ENCODE data around the gene MAP1LC3B2.

Gene MAP1LC3B2

GRCh38 chr12:116592731-116593130, 33.5 kb downstream of the MAP1LC3B2 start:
- DNase-seq (ENCODE audit: low read depth in 1 of 2, low spot score in 1 of 2), result peak in 1 of 2 experiments; percentile 86
- Histone ChIP-seq H3K4me3 (replicated peaks; ENCODE audit: insufficient read depth, low read length) (no peak overlapping the region), H3K27me3 (ENCODE audit: insufficient read depth, poor library complexity, severe bottlenecking) (no peaks in the 10 kb centered on the region), H3K27ac (replicated peaks) (peak overlapping the region; percentile 84)
- no peak for TF ChIP-seq GABPA (IDR thresholded peaks at IDR 0.05; ENCODE audit: low read depth)
- no peak for TF ChIP-seq POLR2AphosphoS5 (IDR thresholded peaks at IDR 0.05; ENCODE audit: low read depth)
- no peak for TF ChIP-seq CTCF (IDR thresholded peaks at IDR 0.05; ENCODE audit: insufficient read depth, low read length)
- no peak for TF ChIP-seq SPI1 (IDR thresholded peaks at IDR 0.05; ENCODE audit: borderline replicate concordance, low read depth)
- no peak for TF ChIP-seq REST (IDR thresholded peaks at IDR 0.05; ENCODE audit: insufficient replicate concordance, low read depth)

GRCh38 chr12:116594325-116595038, 35.3 kb downstream of the MAP1LC3B2 start:
- H3K27me3 ChIP-seq (ENCODE audit: insufficient read depth, poor library complexity, severe bottlenecking), result no peaks in the 10 kb centered on the region
- TF ChIP-seq SPI1 (IDR thresholded peaks at IDR 0.05; ENCODE audit: borderline replicate concordance, low read depth), result peak; percentile 33; the same call in 1 of the 2 replicates
- no peak for TF ChIP-seq CTCF (IDR thresholded peaks at IDR 0.05; ENCODE audit: insufficient read depth, low read length)
- TF ChIP-seq POLR2AphosphoS5 (IDR thresholded peaks at IDR 0.05; ENCODE audit: low read depth), result peak; percentile 82
- peak; percentile 34 for TF ChIP-seq GABPA (IDR thresholded peaks at IDR 0.05; ENCODE audit: low read depth)
- peak; percentile 78 for TF ChIP-seq REST (IDR thresholded peaks at IDR 0.05; ENCODE audit: insufficient replicate concordance, low read depth)
- H3K4me3 ChIP-seq (replicated peaks; ENCODE audit: insufficient read depth, low read length), result no peak overlapping the region
- DNase-seq (ENCODE audit: low read depth in 1 of 2, low spot score in 1 of 2), result peak in 1 of 2 experiments; percentile 96
- H3K27ac ChIP-seq (replicated peaks), result peak overlapping the region; percentile 84

GRCh38 chr12:116595186-116595585, 36.0 kb downstream of the MAP1LC3B2 start:
- H3K27me3 ChIP-seq (ENCODE audit: insufficient read depth, poor library complexity, severe bottlenecking), result no peaks in the 10 kb centered on the region
- H3K27ac ChIP-seq (replicated peaks), result peak overlapping the region; percentile 84
- no peak for DNase-seq (ENCODE audit: low read depth in 1 of 2, low spot score in 1 of 2)

More at GRCh38 chr12:116595186-116595585, 36.0 kb downstream of the MAP1LC3B2 start:
- H3K4me3 ChIP-seq (replicated peaks; ENCODE audit: insufficient read depth, low read length), result no peak overlapping the region
- TF ChIP-seq GABPA (IDR thresholded peaks at IDR 0.05; ENCODE audit: low read depth) (no peak), POLR2AphosphoS5 (IDR thresholded peaks at IDR 0.05; ENCODE audit: low read depth) (no peak), CTCF (IDR thresholded peaks at IDR 0.05; ENCODE audit: insufficient read depth, low read length) (no peak), REST (IDR thresholded peaks at IDR 0.05; ENCODE audit: insufficient replicate concordance, low read depth) (no peak), SPI1 (IDR thresholded peaks at IDR 0.05; ENCODE audit: borderline replicate concordance, low read depth) (no peak)
